Coronary artery (tissue), 2 donors: ENCODE results near the gene MAPKAPK2.

Experiments
- DNase-seq: peaks from one replicate; pipeline ENCODE4 v3.0.0-alpha.2; 2017; ENCODE audit warnings: low spot score
- H3K27ac ChIP-seq, 2 donors: fragments of 200-600 bp; sonication (generic); one replicate each; pipeline ENCODE4 v1.5.1; 2016 to 2019
- H3K4me3 ChIP-seq: fragments of 200-600 bp; sonication (generic); 2 replicates; pipeline ENCODE4 v1.5.1; 2016; ENCODE audit warnings: mild to moderate bottlenecking, moderate library complexity
- CTCF ChIP-seq: fragments of 200-600 bp; sonication (generic); IDR thresholded peaks from one replicate; pipeline ENCODE4 v1.5.1; 2019; ENCODE audit warnings: antibody characterized with exemption

MAPKAPK2 gene

DNA sequence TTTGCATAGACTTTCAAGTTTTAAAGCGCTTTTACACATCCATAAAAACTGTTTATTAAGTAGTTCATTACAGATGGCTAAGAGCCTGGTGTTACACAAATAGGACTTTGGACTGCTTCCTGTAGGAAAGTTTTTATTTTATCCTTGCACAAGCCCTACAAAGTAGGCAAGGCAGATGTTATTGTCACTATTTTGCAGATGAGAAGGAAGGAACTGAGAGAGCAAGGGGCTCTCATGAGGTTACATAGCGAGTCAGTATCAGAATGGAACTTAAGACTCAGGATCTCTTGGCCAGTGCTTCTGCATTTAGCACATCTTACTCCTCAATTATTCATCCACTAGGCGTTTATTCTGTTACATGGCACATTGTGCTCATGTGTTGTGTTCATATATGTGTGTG, 2.6 kb upstream of the MAPKAPK2 start:
- no peak overlapping the region for H3K4me3 ChIP-seq
- TF ChIP-seq CTCF, result no peak
- DNase-seq, result no peak
- H3K27ac ChIP-seq, result no peak overlapping the region

DNA sequence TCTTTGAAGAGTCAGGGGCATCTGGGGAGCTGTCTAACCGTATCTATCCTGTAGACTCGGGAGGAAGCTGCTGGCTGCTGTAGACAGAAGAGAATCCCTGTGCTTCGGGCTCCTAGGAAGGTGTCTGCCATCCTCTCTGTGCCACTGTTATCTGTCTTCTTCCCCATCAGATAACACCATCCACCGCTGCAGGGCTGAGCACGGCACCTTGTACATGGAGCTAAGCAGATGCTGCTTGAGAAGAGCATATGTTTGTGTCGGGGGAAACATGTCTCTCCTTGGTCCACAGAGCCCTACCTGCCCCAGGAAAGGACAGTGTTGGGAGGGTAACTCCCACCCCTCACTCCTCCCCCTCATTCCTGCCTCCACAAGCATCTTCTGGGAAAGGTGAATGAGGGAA, 1.4 kb upstream of the MAPKAPK2 start:
- TF ChIP-seq CTCF, result no peak
- Histone ChIP-seq H3K4me3 (no peak overlapping the region), H3K27ac (no peak overlapping the region)
- no peak for DNase-seq

- TF ChIP-seq CTCF, result no peak
- no peak for DNase-seq
- Histone ChIP-seq H3K4me3 (peak overlapping the region; percentile 98), H3K27ac (peak overlapping the region in 1 of 2 donors; percentile 100)
Measured at GRCh38 chr1:206684003-206684402, 702 bp upstream of the MAPKAPK2 start.

DNA sequence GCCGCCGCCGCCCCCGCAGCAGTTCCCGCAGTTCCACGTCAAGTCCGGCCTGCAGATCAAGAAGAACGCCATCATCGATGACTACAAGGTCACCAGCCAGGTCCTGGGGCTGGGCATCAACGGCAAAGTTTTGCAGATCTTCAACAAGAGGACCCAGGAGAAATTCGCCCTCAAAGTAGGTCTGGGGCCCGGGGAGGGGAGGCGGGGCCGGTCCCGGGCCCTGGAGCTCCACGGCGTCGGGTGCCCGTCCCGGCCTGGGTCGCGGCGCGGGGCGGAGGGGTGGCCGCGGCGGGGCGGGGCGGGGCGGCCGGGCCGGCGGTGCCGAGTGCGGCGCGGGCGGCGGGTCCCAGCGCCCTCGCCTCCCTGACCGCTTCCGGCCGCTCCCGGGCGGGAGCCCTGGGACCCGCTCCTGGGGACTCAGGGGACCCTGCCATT, 646 bp downstream of the MAPKAPK2 start:
- TF ChIP-seq CTCF, result no peak
- Histone ChIP-seq H3K4me3 (peak overlapping the region; percentile 98), H3K27ac (peak overlapping the region; percentile 98 to 100)
- no peak for DNase-seq

- peak; percentile 89 for DNase-seq
Measured at GRCh38 chr1:206685769-206686477, 1.2 kb downstream of the MAPKAPK2 start.

DNA sequence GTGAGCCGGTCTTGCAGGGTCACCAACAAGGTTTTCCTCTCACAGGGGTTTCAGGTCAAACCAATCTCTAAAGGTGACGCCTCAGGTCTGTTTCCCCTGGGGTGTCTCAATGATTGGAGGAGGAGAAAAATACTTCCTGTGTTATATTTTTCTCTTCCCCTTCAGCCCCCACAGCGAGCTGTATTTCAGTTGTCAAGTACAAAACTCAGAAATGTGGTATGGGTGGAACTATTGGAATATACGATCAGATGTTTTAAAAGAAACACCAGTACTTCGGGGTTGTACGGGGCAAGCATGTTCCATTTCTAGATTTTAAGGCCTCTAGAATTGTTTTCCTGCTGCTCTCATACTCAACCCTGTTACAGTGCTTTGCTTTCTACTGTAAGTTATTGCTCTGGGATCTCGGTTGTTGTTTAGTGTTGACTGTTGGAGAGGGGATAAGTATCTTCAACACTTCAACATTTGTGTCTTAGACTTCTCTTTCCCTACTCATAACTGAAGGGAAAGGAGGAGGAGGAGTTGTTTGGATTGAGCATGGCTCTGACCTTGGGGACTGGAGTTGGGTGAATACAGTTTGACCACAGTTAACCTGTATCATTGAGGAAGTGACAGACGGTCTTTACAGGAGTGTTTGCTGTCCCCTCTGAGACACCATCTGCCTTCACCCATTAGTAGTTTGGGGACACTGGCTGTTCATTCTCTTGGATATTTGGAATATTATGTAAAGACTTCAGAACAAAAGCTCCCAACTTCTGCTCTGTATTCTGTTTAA, 2.0 kb downstream of the MAPKAPK2 start:
- DNase-seq, result no peak
- TF ChIP-seq CTCF, result no peak
- Histone ChIP-seq H3K4me3 (peak overlapping the region; percentile 98), H3K27ac (peak overlapping the region; percentile 98 to 100)

More at GRCh38 chr1:206685769-206686477, 1.2 kb downstream of the MAPKAPK2 start:
- Histone ChIP-seq H3K4me3 (peak overlapping the region; percentile 98), H3K27ac (peak overlapping the region; percentile 98 to 100)
- no peak for TF ChIP-seq CTCF
